ENCODE data around the gene PPIAL4G.
"Not testable (repeated sequence)": the region's sequence is repeated elsewhere in the genome, so short reads cannot be mapped to it uniquely, and the experiment has no call there.

PPIAL4G gene

GRCh38 chr1:148435406-148435805, 47.7 kb downstream of the PPIAL4G start:
- FAIRE-seq: no peak
- TF ChIP-seq POLR2AphosphoS5 (IDR thresholded peaks at IDR 0.05; ENCODE audit: low read depth, low read length) (no peak), TAF1 (IDR thresholded peaks at IDR 0.05; ENCODE audit: borderline replicate concordance, low read depth, low read length) (no peak), POLR2A (IDR thresholded peaks at IDR 0.05; ENCODE audit: low read depth, low read length) (no peak)
- DNase-seq (ENCODE audit: insufficient read length): no peak

- TF ChIP-seq POLR2AphosphoS5 (IDR thresholded peaks at IDR 0.05; ENCODE audit: low read depth, low read length) (no peak), POLR2A (IDR thresholded peaks at IDR 0.05; ENCODE audit: low read depth, low read length) (no peak)
- no peak for DNase-seq (ENCODE audit: insufficient read length)
- no peak for FAIRE-seq
Measured at GRCh38 chr1:148434832-148435231, 48.3 kb downstream of the PPIAL4G start.

GRCh38 chr1:148432916-148433317, 50.2 kb downstream of the PPIAL4G start:
- DNase-seq (ENCODE audit: insufficient read length); FAIRE-seq: not testable (repeated sequence)
